H1 (cell line): ENCODE results near the gene LMAN1. TPM values are rescaled to one million over a fixed set of nuclear protein-coding genes. Genes with fewer than 3 reads are reported as not detected.

Experiments used
- CTCF ChIA-PET: fragments of 300-600 bp; sonication (Branson Sonifier 250); formaldehyde crosslinking; loops from one replicate; lab custom pipeline; 2021; ENCODE audit not compliant: partially characterized antibody; lab: Charles Lee
- POLR2A ChIA-PET: fragments of 300-600 bp; sonication (Branson Sonifier 250); formaldehyde crosslinking; loops from one replicate; lab custom pipeline; 2021; ENCODE audit warnings: inconsistent platforms; ENCODE audit not compliant: partially characterized antibody; lab: Charles Lee
- DNase-seq, 2 experiments: peaks; one replicate each; pipeline versions ENCODE4 v3.0.0 to v3.0.0-alpha.2; 2010 to 2022; ENCODE audit warnings: low spot score in 2 of 2, low read depth in 1 of 2, mixed read lengths in 1 of 2
- FAIRE-seq: peaks from 2 replicates; lab custom pipeline; 2011; peaks lifted over from hg19 to GRCh38; lab: Jason Lieb, UNC
- H2AFZ ChIP-seq: 2 replicates; pipeline ENCODE4 v1.8.1; 2012; ENCODE audit warnings: low read length, inconsistent platforms
- H2AK5ac ChIP-seq: 2 replicates; pipeline ENCODE4 v1.6.1; 2013; ENCODE audit warnings: low read depth, low read length
- H2BK120ac ChIP-seq: replicated peaks from 2 replicates; pipeline ENCODE3; 2013; ENCODE audit warnings: low read depth, low read length, inconsistent platforms
- H2BK12ac ChIP-seq: 2 replicates; pipeline ENCODE4 v1.6.1; 2013; ENCODE audit warnings: low read depth, low read length
- H2BK15ac ChIP-seq: 2 replicates; pipeline ENCODE4 v1.6.1; 2013; ENCODE audit warnings: low read length
- H2BK20ac ChIP-seq: 2 replicates; pipeline ENCODE4 v1.6.1; 2013; ENCODE audit warnings: low read length
- H2BK5ac ChIP-seq: 2 replicates; pipeline ENCODE4 v1.6.1; 2013; ENCODE audit warnings: low read depth, low read length
- H3K14ac ChIP-seq: 2 replicates; pipeline ENCODE4 v1.6.1; 2013; ENCODE audit warnings: inconsistent platforms; ENCODE audit not compliant: insufficient read length
- H3K18ac ChIP-seq: 2 replicates; pipeline ENCODE4 v1.6.1; 2013; ENCODE audit warnings: low read length; ENCODE audit errors: extremely low read depth
- H3K23ac ChIP-seq: 2 replicates; pipeline ENCODE4 v1.6.1; 2013; ENCODE audit warnings: inconsistent platforms; ENCODE audit not compliant: insufficient read length
- H3K23me2 ChIP-seq: 2 replicates; pipeline ENCODE4 v1.6.1; 2013; ENCODE audit warnings: low read depth, low read length
- H3K27ac ChIP-seq: 2 replicates; pipeline ENCODE4 v1.6.1; 2011; ENCODE audit warnings: low read depth, low read length, inconsistent platforms
- H3K27me3 ChIP-seq, 4 experiments: replicated peaks in 1 of 4; 1 replicate in 1 of 4; 2 replicates in 3 of 4; pipeline versions ENCODE4 v1.6.1 to v1.8.1; 2011 to 2013; ENCODE audit warnings: low read length in 3 of 4, mild to moderate bottlenecking in 3 of 4, inconsistent platforms in 2 of 4, mixed read lengths in 2 of 4, moderate library complexity in 1 of 4; ENCODE audit not compliant: control insufficient read depth in 3 of 4, insufficient read depth in 3 of 4; ENCODE audit errors: extremely low read depth in 1 of 4
- H3K36me3 ChIP-seq, 4 experiments: 2 replicates each; pipeline versions ENCODE4 v1.6.1 to v1.8.1; 2011 to 2013; ENCODE audit warnings: mild to moderate bottlenecking in 4 of 4, low read length in 3 of 4, moderate library complexity in 2 of 4, control low read depth in 1 of 4, inconsistent platforms in 1 of 4; ENCODE audit not compliant: insufficient read depth in 4 of 4, control insufficient read depth in 2 of 4
- H3K4ac ChIP-seq: replicated peaks from 2 replicates; pipeline ENCODE3; 2013; ENCODE audit warnings: low read length, low read depth, mixed read lengths, inconsistent platforms; ENCODE audit not compliant: insufficient read length
- H3K4me1 ChIP-seq, 4 experiments: replicated peaks in 1 of 4; 1 replicate in 1 of 4; 2 replicates in 3 of 4; pipeline versions ENCODE4 v1.6.1 to v1.8.1; 2011 to 2013; ENCODE audit warnings: low read length in 3 of 4, inconsistent platforms in 2 of 4, mixed read lengths in 1 of 4; ENCODE audit not compliant: insufficient read depth in 4 of 4, control insufficient read depth in 3 of 4
- H3K4me2 ChIP-seq, 2 experiments: 2 replicates each; pipeline versions ENCODE4 v1.6.1 to v1.8.1; 2011 to 2013; ENCODE audit warnings: low read depth in 2 of 2, low read length in 2 of 2, control low read depth in 1 of 2, inconsistent platforms in 1 of 2, mild to moderate bottlenecking in 1 of 2; ENCODE audit not compliant: insufficient read depth in 1 of 2
- H3K4me3 ChIP-seq, 4 experiments: fragments of 200-600, 300-600 bp in 1 of 4; sonication (generic), shearing (Covaris generic), sonication (Bioruptor Twin) in 1 of 4; 2 replicates each; pipeline versions ENCODE4 v1.5.1 to v1.8.1; 2011 to 2016; ENCODE audit warnings: low read length in 4 of 4, low read depth in 3 of 4, control low read depth in 2 of 4, inconsistent platforms in 2 of 4, mild to moderate bottlenecking in 2 of 4, mixed read lengths in 1 of 4, moderate library complexity in 1 of 4; ENCODE audit not compliant: insufficient read depth in 2 of 4; ENCODE audit errors: extremely low read depth in 1 of 4
- H3K56ac ChIP-seq: replicated peaks from 2 replicates; pipeline ENCODE3; 2013; ENCODE audit warnings: low read depth, mild to moderate bottlenecking, mixed read lengths, low read length, inconsistent platforms; ENCODE audit not compliant: insufficient read length
- H3K79me1 ChIP-seq: 2 replicates; pipeline ENCODE4 v1.6.1; 2013; ENCODE audit warnings: low read depth, low read length, control low read depth
- H3K79me2 ChIP-seq, 2 experiments: 2 replicates each; pipeline versions ENCODE4 v1.6.1 to v1.8.1; 2012 to 2013; ENCODE audit warnings: low read length in 2 of 2, mild to moderate bottlenecking in 2 of 2, inconsistent platforms in 1 of 2; ENCODE audit not compliant: insufficient read depth in 2 of 2, control insufficient read depth in 1 of 2
- H3K9ac ChIP-seq, 4 experiments: replicated peaks in 1 of 4; 1 replicate in 1 of 4; 2 replicates in 3 of 4; pipeline versions ENCODE4 v1.6.1 to v1.8.1; 2011 to 2013; ENCODE audit warnings: low read depth in 3 of 4, low read length in 3 of 4, control low read depth in 2 of 4, mild to moderate bottlenecking in 2 of 4, moderate library complexity in 2 of 4, inconsistent platforms in 1 of 4; ENCODE audit errors: extremely low read depth in 1 of 4
- H3K9me3 ChIP-seq, 2 experiments: 2 replicates each; pipeline versions ENCODE4 v1.6.1 to v1.8.1; 2012 to 2013; ENCODE audit warnings: mild to moderate bottlenecking in 2 of 2, moderate library complexity in 2 of 2, control low read depth in 1 of 2, inconsistent platforms in 1 of 2, low read depth in 1 of 2, low read length in 1 of 2, mixed read lengths in 1 of 2; ENCODE audit not compliant: insufficient read depth in 2 of 2
- H4K20me1 ChIP-seq, 2 experiments: replicated peaks in 1 of 2; 2 replicates each; pipeline versions ENCODE3 to v1.8.1; 2011 to 2013; ENCODE audit warnings: inconsistent platforms in 2 of 2, low read length in 2 of 2, mild to moderate bottlenecking in 1 of 2; ENCODE audit not compliant: insufficient read depth in 2 of 2, control insufficient read depth in 1 of 2
- H4K5ac ChIP-seq: 2 replicates; pipeline ENCODE4 v1.6.1; 2013; ENCODE audit warnings: low read length, low read depth, mixed read lengths, inconsistent platforms; ENCODE audit not compliant: insufficient read length
- H4K8ac ChIP-seq: 2 replicates; pipeline ENCODE4 v1.8.0; 2013; ENCODE audit warnings: mild to moderate bottlenecking, moderate library complexity, low read length, inconsistent platforms; ENCODE audit not compliant: insufficient read depth; ENCODE audit errors: extremely low read depth
- H4K91ac ChIP-seq: replicated peaks from 2 replicates; pipeline ENCODE3; 2013; ENCODE audit warnings: low read length, mixed read lengths, inconsistent platforms; ENCODE audit not compliant: insufficient read length
- CHD2 ChIP-seq: IDR thresholded peaks from 2 replicates; pipeline ENCODE4 v1.6.1; 2012; ENCODE audit warnings: low read length, improper control_type of control experiment
- EGR1 ChIP-seq: IDR thresholded peaks from 2 replicates; pipeline ENCODE4 v1.6.1; 2011; ENCODE audit warnings: low read depth, low read length, borderline replicate concordance
- KDM1A ChIP-seq: fragments of 200-600, 300-600 bp; sonication (generic); IDR thresholded peaks from 2 replicates; pipeline ENCODE4 v1.7.1; 2016; ENCODE audit warnings: mild to moderate bottlenecking, low read length, borderline replicate concordance
- TAF1 ChIP-seq: IDR thresholded peaks from 2 replicates; pipeline ENCODE4 v1.6.1; 2011; ENCODE audit warnings: mild to moderate bottlenecking, low read depth, low read length
- WGBS, 2 experiments: shearing (Covaris generic) in 1 of 2; methylation state at CpG; one replicate each; pipeline versions ENCODE4 v1.1.6 to v1.1.7; 2013 to 2015; ENCODE audit warnings: low lambda C conversion rate in 2 of 2, mixed read lengths in 2 of 2, inconsistent platforms in 1 of 2, low coverage in 1 of 2, missing lambda C conversion rate in 1 of 2; ENCODE audit not compliant: insufficient replicate concordance in 2 of 2, insufficient coverage in 1 of 2, insufficient read length in 1 of 2; ENCODE audit errors: extremely low coverage in 1 of 2, missing lambda C conversion rate in 1 of 2; 5-methylcytosine and 5-hydroxymethylcytosine counted together
- polyA plus RNA-seq, 7 experiments: library from polyadenylated mRNA; depleted of rRNA in 3 of 7; stranded (reverse) in 5 of 7; unstranded in 2 of 7; fragments of >200 nt in 5 of 7; fragments of 200-250 nt in 2 of 7; gene quantifications; 1 replicate in 5 of 7; 2 replicates in 1 of 7; 4 replicates in 1 of 7; pipeline versions ENCODE4 v1.2.1 to v1.2.3, GENCODE V29; 2011 to 2013; ENCODE audit warnings: missing spikeins in 2 of 7, mixed read lengths in 2 of 7
- total RNA-seq: library from RNA; stranded (reverse); fragmentation: NEBNext Ultra II Directional; extraction: Animal tissue kit (Norgen Biotek cat#: 25700); gene quantifications from 2 replicates; pipeline ENCODE4 v1.2.1, GENCODE V29; 2021

The LMAN1 gene
- total and polyA plus RNA-seq, 2 of the 8 experiments (the other 6 are each of a cell fraction or from before 2014, with no cell fraction given) = 20.3 to 73.6 TPM

DNA sequence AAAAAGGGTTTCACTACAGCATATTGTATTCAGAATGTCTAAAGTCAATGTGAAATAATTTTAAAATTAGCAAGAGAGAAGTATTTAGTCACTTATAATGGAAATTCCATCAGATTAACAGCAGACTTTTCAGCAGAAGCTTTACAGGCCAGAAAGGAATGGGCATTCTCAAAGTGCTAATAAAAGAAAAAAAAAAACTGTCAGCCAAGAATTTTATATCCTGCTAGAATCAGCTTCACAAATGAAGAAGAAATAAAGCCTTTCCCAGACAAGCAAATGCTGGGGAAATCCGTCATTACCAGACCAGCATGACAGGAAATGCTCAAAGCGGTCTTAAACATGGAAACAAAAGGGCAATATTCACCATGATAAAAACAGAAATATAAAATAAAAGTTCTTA lies 18.8 kb downstream of the LMAN1 start:
- CTCF ChIA-PET = interaction anchor here (1.4 to 2.4 kb wide), 2 partner anchors 62 to 91 kb away, joined by 3 to 8 read pairs; no protein-coding TSS in a partner anchor

More for the DNA sequence above, 18.8 kb downstream of the LMAN1 start:
- Histone ChIP-seq H3K9ac (no peak overlapping the region), H4K20me1 (peaks cover 4 to 6% of the 10 kb centered on the region in 2 experiments), H2BK120ac (no peak overlapping the region), H3K4me2 (no peak overlapping the region), H4K8ac (no peak overlapping the region), H3K27ac (no peak overlapping the region), H3K14ac (no peak overlapping the region), H2BK15ac (no peak overlapping the region), H2BK20ac (no peak overlapping the region), H3K36me3 (peaks cover 7 to 55% (median 34%) of the 10 kb centered on the region in 4 experiments), H3K9me3 (no peaks in the 10 kb centered on the region), H2AFZ (no peak overlapping the region), H3K23me2 (no peaks in the 10 kb centered on the region; the same call in 1 of the 2 replicates), H3K18ac (no peak overlapping the region), H3K4ac (no peak overlapping the region), H2AK5ac (no peak overlapping the region), H3K27me3 (no peaks in the 10 kb centered on the region), H3K23ac (no peak overlapping the region), H3K4me1 (no peaks in the 10 kb centered on the region), H4K91ac (no peak overlapping the region), H3K79me2 (peaks cover 0 to 35% of the 10 kb centered on the region in 2 experiments; a peak in 2 of 4 replicates), H3K56ac (no peak overlapping the region), H3K79me1 (no peaks in the 10 kb centered on the region; the same call in 1 of the 2 replicates), H4K5ac (no peak overlapping the region), H2BK12ac (no peak overlapping the region), H3K4me3 (no peak overlapping the region), H2BK5ac (no peak overlapping the region)
- POLR2A ChIA-PET = interaction anchor here (1.3 kb wide), 1 partner anchor 11 kb away, joined by 4 read pairs; no protein-coding TSS in a partner anchor
- TF ChIP-seq EGR1 (no peak), KDM1A (no peak), TAF1 (no peak), CHD2 (no peak)
- 69% methylated on average over 2 of the region's 2 CpGs; no CpG with 5 or more reads in 1 of the 2 experiments for WGBS, 2 experiments
- FAIRE-seq (no peak), DNase-seq (no peak)
